Endodermal cell (in vitro differentiated cells): ENCODE measurements around the gene SLC18B1. TPM values are rescaled to one million over a fixed set of nuclear protein-coding genes. Genes with fewer than 3 reads are reported as not detected.

Source experiments
- DNase-seq: peaks from one replicate; pipeline ENCODE4 v3.0.0-alpha.2; 2017
- H3K27ac ChIP-seq: 2 replicates; pipeline ENCODE4 v1.5.1; 2013; ENCODE audit warnings: mild to moderate bottlenecking, low read depth, low read length, moderate library complexity
- H3K27me3 ChIP-seq: 2 replicates; pipeline ENCODE4 v1.6.1; 2013; ENCODE audit warnings: mild to moderate bottlenecking, low read length, moderate library complexity; ENCODE audit not compliant: insufficient read depth, control insufficient read depth, poor library complexity, severe bottlenecking
- H3K36me3 ChIP-seq: 2 replicates; pipeline ENCODE4 v1.7.0; 2013; ENCODE audit warnings: mild to moderate bottlenecking, low read length, moderate library complexity; ENCODE audit not compliant: control insufficient read depth, insufficient read depth
- H3K4me1 ChIP-seq: one replicate; pipeline ENCODE4 v1.7.0; 2013; ENCODE audit warnings: low read length; ENCODE audit not compliant: control insufficient read depth, insufficient read depth
- H3K4me3 ChIP-seq: 2 replicates; pipeline ENCODE4 v1.5.1; 2013; ENCODE audit warnings: mild to moderate bottlenecking, low read length, moderate library complexity
- H3K9ac ChIP-seq: 2 replicates; pipeline ENCODE4 v1.6.1; 2013; ENCODE audit warnings: mild to moderate bottlenecking, low read length, moderate library complexity; ENCODE audit not compliant: poor library complexity, severe bottlenecking; ENCODE audit errors: extremely low read depth
- H3K9me3 ChIP-seq: 2 replicates; pipeline ENCODE4 v1.6.1; 2013; ENCODE audit warnings: mild to moderate bottlenecking, low read length, moderate library complexity; ENCODE audit not compliant: control insufficient read depth
- H3K27ac Mint-ChIP-seq: 2 replicates; pipeline ENCODE4 v1.8.0; 2020; ENCODE audit warnings: mixed read lengths
- H3K27me3 Mint-ChIP-seq: 2 replicates; pipeline ENCODE4 v1.8.0; 2021; ENCODE audit warnings: mild to moderate bottlenecking, mixed read lengths; ENCODE audit not compliant: insufficient read depth
- H3K36me3 Mint-ChIP-seq: 2 replicates; pipeline ENCODE4 v1.8.0; 2020; ENCODE audit warnings: low read depth, mixed read lengths
- H3K4me1 Mint-ChIP-seq: 2 replicates; pipeline ENCODE4 v1.8.0; 2020; ENCODE audit warnings: mixed read lengths
- H3K4me3 Mint-ChIP-seq: 2 replicates; pipeline ENCODE4 v1.8.0; 2020; ENCODE audit warnings: mild to moderate bottlenecking, moderate library complexity, mixed read lengths
- H3K9me3 Mint-ChIP-seq: 2 replicates; pipeline ENCODE4 v1.8.0; 2020; ENCODE audit warnings: mild to moderate bottlenecking, mixed read lengths
- WGBS, 2 experiments: methylation state at CpG; one replicate each; pipeline versions ENCODE4 v1.1.5 to v1.1.7; 2013; ENCODE audit warnings: missing lambda C conversion rate in 2 of 2, mixed read lengths in 1 of 2; ENCODE audit not compliant: insufficient coverage in 1 of 2, insufficient read length in 1 of 2; 5-methylcytosine and 5-hydroxymethylcytosine counted together
- total RNA-seq, 2 donors: library from RNA; stranded (reverse); fragmentation: NEBNext Ultra II Directional in 1 of 2; extraction: Animal tissue kit (Norgen Biotek cat#: 25700) in 1 of 2; gene quantifications; 2 replicates in 1 of 2; 3 replicates in 1 of 2; pipeline ENCODE4 v1.2.1, GENCODE V29; 2021
- TF ChIP-seq, protein P1 (sequence below): fragments of 200-600 bp; sonication (generic); conservative IDR thresholded peaks from 2 replicates; pipeline ENCODE4 v1.5.0; 2021; ENCODE audit warnings: antibody characterized with exemption, mild to moderate bottlenecking

Gene SLC18B1
- total RNA-seq, 2 donors from 2014 or later, result 10.9 to 15.3 TPM

DNA sequence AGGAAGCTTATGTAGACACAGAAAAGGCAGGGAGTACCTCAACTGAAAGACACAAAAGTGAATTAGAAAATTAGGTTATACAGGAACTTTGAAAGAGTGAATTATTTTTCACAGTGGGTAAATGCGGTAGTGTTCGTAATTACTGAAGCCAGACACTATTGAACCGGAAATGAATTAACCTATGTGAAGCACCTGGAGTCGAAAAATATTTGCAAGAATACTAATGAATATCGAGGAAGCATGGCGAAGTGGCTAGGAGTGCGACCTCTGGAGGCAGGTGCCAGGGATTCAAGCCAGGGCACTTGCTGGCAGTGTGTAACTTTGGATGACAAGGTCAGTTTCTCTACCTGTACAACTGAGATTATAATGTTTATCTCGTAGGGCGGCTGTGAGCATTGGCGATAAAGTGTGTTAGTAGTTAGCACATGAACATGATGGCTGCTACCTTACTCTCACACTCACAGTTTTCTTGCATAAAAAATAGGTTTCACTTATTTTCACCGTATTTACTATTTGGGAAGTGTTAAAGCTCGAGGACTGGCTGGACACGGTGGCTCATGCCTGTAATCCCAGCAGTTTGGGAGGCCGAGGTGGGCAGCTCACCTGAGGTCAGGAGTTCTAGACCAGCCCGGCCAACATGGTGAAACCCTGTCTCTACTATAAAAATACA is 567 bp upstream of the SLC18B1 start:
- Mint-ChIP-seq H3K4me1 (peaks cover 2% of the 10 kb centered on the region), H3K27me3 (no peaks in the 10 kb centered on the region), H3K36me3 (no peaks in the 10 kb centered on the region), H3K9me3 (no peaks in the 10 kb centered on the region), H3K4me3 (peak overlapping the region; percentile 66), H3K27ac (peak overlapping the region; percentile 56)
- no peaks in the 10 kb centered on the region for H3K9me3 ChIP-seq
- H3K36me3 ChIP-seq, result no peaks in the 10 kb centered on the region
- WGBS, 2 experiments, result 27 to 30% methylated on average over 13 to 15 of the region's 15 CpGs
- TF ChIP-seq, protein P1, sequence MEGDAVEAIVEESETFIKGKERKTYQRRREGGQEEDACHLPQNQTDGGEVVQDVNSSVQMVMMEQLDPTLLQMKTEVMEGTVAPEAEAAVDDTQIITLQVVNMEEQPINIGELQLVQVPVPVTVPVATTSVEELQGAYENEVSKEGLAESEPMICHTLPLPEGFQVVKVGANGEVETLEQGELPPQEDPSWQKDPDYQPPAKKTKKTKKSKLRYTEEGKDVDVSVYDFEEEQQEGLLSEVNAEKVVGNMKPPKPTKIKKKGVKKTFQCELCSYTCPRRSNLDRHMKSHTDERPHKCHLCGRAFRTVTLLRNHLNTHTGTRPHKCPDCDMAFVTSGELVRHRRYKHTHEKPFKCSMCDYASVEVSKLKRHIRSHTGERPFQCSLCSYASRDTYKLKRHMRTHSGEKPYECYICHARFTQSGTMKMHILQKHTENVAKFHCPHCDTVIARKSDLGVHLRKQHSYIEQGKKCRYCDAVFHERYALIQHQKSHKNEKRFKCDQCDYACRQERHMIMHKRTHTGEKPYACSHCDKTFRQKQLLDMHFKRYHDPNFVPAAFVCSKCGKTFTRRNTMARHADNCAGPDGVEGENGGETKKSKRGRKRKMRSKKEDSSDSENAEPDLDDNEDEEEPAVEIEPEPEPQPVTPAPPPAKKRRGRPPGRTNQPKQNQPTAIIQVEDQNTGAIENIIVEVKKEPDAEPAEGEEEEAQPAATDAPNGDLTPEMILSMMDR, result peak; percentile 91
- peak overlapping the region; percentile 49 for H3K9ac ChIP-seq
- no peaks in the 10 kb centered on the region for H3K4me1 ChIP-seq
- H3K27ac ChIP-seq, result no peak overlapping the region
- H3K4me3 ChIP-seq, result peak overlapping the region; percentile 83
- no peaks in the 10 kb centered on the region for H3K27me3 ChIP-seq
- DNase-seq, result peak; percentile 89

DNA sequence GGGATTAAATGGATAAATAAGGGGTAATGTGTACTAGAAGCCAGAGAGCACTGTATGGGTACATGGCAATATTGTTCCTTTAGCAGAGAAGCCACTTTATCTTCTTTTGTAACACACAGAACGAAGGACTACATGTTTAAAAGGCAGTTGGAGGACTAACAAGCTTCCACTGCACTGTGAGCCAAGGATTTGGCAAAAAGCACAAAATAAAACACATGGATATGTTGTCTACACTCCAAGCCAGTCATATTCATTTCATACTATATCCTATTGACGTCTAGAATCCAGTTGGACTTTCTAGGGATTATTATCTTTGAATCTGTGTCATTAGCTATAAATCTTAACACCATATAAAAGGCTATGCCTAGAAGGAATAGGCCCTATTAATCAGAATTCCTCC is 3.0 kb downstream of the SLC18B1 start:
- peaks cover 2% of the 10 kb centered on the region for H3K4me1 Mint-ChIP-seq
- no peak overlapping the region for H3K4me3 Mint-ChIP-seq
- no peak overlapping the region for H3K27ac Mint-ChIP-seq

DNA sequence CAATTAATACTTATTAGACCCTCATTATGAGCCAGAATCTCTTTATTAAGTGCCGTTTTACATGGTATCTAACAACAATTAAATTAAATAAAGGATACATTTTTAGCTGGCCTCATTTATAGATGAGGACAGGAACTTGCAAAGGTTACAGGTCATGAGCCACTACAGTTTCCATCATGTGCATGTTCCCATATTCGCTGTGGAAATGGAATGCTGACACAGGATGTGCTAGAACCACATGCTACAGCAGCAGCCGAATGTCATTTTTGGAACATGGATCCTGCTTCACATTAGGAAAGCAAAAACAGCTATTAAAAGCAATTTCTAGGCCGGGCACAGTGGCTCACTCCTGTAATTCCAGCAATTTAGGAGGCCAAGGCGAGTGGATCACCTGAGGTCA is 5.9 kb downstream of the SLC18B1 start:
- H3K36me3 ChIP-seq, result no peaks in the 10 kb centered on the region
- Mint-ChIP-seq H3K27ac (no peak overlapping the region), H3K9me3 (no peaks in the 10 kb centered on the region), H3K4me3 (no peak overlapping the region), H3K36me3 (peaks cover 21% of the 10 kb centered on the region), H3K4me1 (no peaks in the 10 kb centered on the region), H3K27me3 (no peaks in the 10 kb centered on the region)
- H3K4me3 ChIP-seq, result no peak overlapping the region
- H3K9ac ChIP-seq, result no peak overlapping the region
- 79 to 91% methylated on average over 3 to 5 of the region's 5 CpGs for WGBS, 2 experiments
- H3K27ac ChIP-seq, result no peak overlapping the region
- DNase-seq, result no peak
- TF ChIP-seq, protein P1, result no peak
- H3K9me3 ChIP-seq, result no peaks in the 10 kb centered on the region
- H3K4me1 ChIP-seq, result no peaks in the 10 kb centered on the region
- no peaks in the 10 kb centered on the region for H3K27me3 ChIP-seq

More for the DNA sequence above, 3.0 kb downstream of the SLC18B1 start:
- no peaks in the 10 kb centered on the region for H3K27me3 Mint-ChIP-seq
- DNase-seq, result no peak
- Histone ChIP-seq H3K4me1 (no peaks in the 10 kb centered on the region), H3K27me3 (no peaks in the 10 kb centered on the region), H3K4me3 (no peak overlapping the region), H3K9ac (no peak overlapping the region), H3K36me3 (no peaks in the 10 kb centered on the region), H3K9me3 (no peaks in the 10 kb centered on the region), H3K27ac (no peak overlapping the region)
- WGBS, 2 experiments, result 95 to 100% methylated on average over 1 to 2 of the region's 2 CpGs
- peaks cover 6% of the 10 kb centered on the region for H3K36me3 Mint-ChIP-seq
- TF ChIP-seq, protein P1, result no peak
- H3K9me3 Mint-ChIP-seq, result no peaks in the 10 kb centered on the region
